GM12874 (cell line): Measurements from ENCODE around the gene TP53INP2.

Experiments
- CTCF ChIP-seq: IDR thresholded peaks from 2 replicates; pipeline ENCODE4 v1.5.1; 2011; ENCODE audit warnings: low read depth, mild to moderate bottlenecking, control low read depth, low read length, moderate library complexity; ENCODE audit not compliant: insufficient read depth

TP53INP2 gene

GRCh38 chr20:34732523-34732922, 28.4 kb downstream of the TP53INP2 start:
- no peak for TF ChIP-seq CTCF

GRCh38 chr20:34736106-34736735, 32.1 kb downstream of the TP53INP2 start:
- no peak for TF ChIP-seq CTCF

GRCh38 chr20:34743039-34743438, 38.9 kb downstream of the TP53INP2 start:
- no peak for TF ChIP-seq CTCF

GRCh38 chr20:34744340-34744739, 40.2 kb downstream of the TP53INP2 start:
- no peak for TF ChIP-seq CTCF

GRCh38 chr20:34744847-34745246, 40.7 kb downstream of the TP53INP2 start:
- no peak for TF ChIP-seq CTCF

- TF ChIP-seq CTCF = no peak
Measured at GRCh38 chr20:34746674-34747073, 42.5 kb downstream of the TP53INP2 start.

GRCh38 chr20:34747479-34747878, 43.3 kb downstream of the TP53INP2 start:
- no peak for TF ChIP-seq CTCF
